ENCODE results near the gene ARHGEF28. TPM values are rescaled to one million over a fixed set of nuclear protein-coding genes. Genes with fewer than 3 reads are reported as not detected.

The ARHGEF28 gene
- total RNA-seq, 2 experiments from 2014 or later, result not detected

DNA sequence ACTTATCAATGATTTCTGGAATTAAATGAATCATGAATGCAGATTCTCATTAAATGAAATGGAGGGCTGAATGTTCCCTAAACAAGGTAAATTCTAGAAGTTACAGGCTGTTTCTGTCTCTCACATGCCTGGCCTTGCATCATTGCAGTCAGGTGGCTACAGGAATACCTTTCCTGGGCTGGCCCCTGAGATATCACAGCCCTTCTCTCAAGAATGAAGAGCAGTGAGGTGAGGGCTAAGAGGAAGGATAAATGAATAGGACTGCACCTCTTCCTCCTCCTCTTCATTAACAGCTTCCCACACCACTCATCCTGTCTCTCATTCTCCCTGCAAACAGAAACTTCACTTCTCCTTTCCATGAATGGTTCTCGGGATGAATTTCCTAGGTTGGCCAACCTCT is 22.5 kb downstream of the ARHGEF28 start:
- ATAC-seq, result no peak
- CTCF ChIA-PET, result no interaction called here

DNA sequence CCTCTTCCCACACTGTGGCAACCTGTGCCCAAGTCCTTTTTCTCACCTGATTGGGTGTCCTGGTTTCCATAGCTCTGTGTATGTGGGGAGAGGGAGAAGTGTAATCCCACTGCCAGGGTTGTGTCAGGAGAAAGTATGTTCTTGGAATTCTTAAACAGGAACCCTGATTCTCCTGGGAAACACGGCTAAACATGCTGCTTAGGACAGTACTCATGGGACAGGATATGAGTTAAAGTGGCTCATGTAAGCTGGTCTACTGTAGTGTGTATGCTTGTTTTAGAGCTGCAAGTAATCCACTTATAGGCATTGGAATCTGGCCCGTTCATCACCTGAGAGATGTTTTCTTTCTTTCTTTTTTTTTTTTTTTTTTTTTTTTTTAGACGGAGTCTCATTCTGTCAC is 23.9 kb downstream of the ARHGEF28 start:
- no peak for ATAC-seq
- CTCF ChIA-PET, result no interaction called here
- H3K27me3 Mint-ChIP-seq, result peaks cover 22% of the 10 kb centered on the region
- H3K4me1 Mint-ChIP-seq, result no peaks in the 10 kb centered on the region
- no peak overlapping the region for H3K4me3 Mint-ChIP-seq
- no peak overlapping the region for H3K27ac Mint-ChIP-seq
- no peak for DNase-seq
- H3K36me3 Mint-ChIP-seq, result no peaks in the 10 kb centered on the region
- H3K9me3 Mint-ChIP-seq (ENCODE audit: low read depth), result no peaks in the 10 kb centered on the region

More for the DNA sequence above, 22.5 kb downstream of the ARHGEF28 start:
- Mint-ChIP-seq H3K4me3 (no peak overlapping the region), H3K4me1 (no peaks in the 10 kb centered on the region), H3K9me3 (ENCODE audit: low read depth) (no peaks in the 10 kb centered on the region), H3K27me3 (peaks cover 26% of the 10 kb centered on the region), H3K36me3 (no peaks in the 10 kb centered on the region), H3K27ac (no peak overlapping the region)
- DNase-seq, result no peak

DNA sequence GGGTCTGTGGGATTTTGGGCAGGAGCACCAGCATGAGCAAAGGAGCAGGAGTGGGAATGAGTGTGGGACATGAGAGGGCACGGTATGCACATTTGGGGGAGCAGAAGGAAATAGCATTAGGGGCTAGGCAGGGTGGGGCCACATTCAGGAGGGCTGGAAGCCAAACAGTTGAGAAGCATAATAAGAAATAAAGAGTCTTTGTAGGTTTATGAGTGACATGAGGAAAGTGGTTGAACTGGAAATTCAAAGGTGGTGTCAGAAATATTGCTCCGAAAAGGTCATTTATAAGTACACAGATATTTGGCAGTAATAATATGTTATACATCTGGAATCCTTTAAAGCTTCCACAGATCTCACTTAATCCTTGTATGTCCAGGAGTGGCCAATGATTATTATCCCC is 26.4 kb downstream of the ARHGEF28 start:
- CTCF ChIA-PET, result no interaction called here
- Mint-ChIP-seq H3K27ac (no peak overlapping the region), H3K36me3 (no peaks in the 10 kb centered on the region), H3K4me3 (no peak overlapping the region), H3K9me3 (ENCODE audit: low read depth) (no peaks in the 10 kb centered on the region), H3K27me3 (peaks cover 8% of the 10 kb centered on the region), H3K4me1 (no peaks in the 10 kb centered on the region)
- ATAC-seq (no peak), DNase-seq (no peak)

DNA sequence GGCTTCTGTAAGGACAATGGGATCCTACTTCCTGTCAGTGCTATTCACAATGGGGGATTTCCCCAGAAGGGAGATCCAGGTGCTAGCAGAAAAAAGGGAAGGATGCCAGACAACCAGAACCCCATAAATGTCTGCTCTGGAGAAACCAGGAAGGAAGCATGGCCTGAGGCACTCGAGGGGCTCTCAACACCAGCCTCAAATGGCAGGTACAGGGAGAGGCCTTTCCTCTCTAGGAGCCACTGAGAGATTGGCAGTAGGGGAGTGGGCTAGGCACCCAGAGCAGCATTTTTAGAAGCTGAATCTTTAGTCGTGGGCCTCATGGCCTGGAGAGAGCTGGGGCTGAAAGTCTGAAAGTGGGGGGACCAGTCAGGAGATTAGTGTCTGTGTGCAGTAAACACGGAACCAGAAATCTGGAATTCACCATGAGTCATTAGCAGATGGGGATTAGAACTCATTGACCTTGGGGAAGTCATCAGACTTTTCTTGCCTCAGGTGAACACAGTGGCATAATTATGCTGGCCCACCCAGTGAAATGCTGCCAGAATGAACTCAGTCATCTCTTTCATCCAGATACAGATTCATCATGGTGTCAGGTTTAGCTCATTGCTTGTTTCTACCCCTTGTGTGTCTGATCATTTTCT is 28.3 kb downstream of the ARHGEF28 start:
- CTCF ChIA-PET, result no interaction called here
- H3K9me3 Mint-ChIP-seq (ENCODE audit: low read depth), result no peaks in the 10 kb centered on the region
- H3K27me3 Mint-ChIP-seq, result no peaks in the 10 kb centered on the region
- H3K4me1 Mint-ChIP-seq, result no peaks in the 10 kb centered on the region
- no peak overlapping the region for H3K4me3 Mint-ChIP-seq
- H3K36me3 Mint-ChIP-seq, result no peaks in the 10 kb centered on the region
- DNase-seq, result no peak
- no peak for ATAC-seq
- H3K27ac Mint-ChIP-seq, result no peak overlapping the region

DNA sequence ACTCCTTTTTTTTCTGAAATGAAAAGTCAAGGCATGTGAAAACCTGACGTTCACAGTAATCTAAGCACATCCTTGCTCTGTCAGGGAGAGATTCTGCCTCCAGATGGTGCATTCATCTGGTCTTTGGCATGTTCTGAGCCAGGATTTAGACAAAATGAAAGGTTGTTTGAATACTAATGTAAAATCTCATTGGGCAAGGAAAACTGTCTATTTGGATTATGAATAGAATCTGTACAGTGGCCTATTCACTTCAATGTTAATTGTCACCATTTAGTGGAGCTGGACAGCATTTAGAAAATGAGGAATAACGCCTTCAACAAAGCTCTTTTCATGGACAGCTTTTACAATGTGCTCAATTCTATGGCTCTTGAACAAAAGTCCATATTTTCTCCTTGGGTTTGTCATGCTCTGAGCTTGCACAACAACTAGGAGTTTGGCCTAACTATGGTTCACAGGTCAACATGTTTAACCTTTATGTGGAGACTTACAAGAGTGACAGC is 28.9 kb downstream of the ARHGEF28 start:
- no peaks in the 10 kb centered on the region for H3K27me3 Mint-ChIP-seq
- no peaks in the 10 kb centered on the region for H3K36me3 Mint-ChIP-seq
- CTCF ChIA-PET, result no interaction called here
- no peak overlapping the region for H3K4me3 Mint-ChIP-seq
- H3K9me3 Mint-ChIP-seq (ENCODE audit: low read depth), result no peaks in the 10 kb centered on the region
- no peaks in the 10 kb centered on the region for H3K4me1 Mint-ChIP-seq
- no peak overlapping the region for H3K27ac Mint-ChIP-seq
- DNase-seq (no peak), ATAC-seq (no peak)

DNA sequence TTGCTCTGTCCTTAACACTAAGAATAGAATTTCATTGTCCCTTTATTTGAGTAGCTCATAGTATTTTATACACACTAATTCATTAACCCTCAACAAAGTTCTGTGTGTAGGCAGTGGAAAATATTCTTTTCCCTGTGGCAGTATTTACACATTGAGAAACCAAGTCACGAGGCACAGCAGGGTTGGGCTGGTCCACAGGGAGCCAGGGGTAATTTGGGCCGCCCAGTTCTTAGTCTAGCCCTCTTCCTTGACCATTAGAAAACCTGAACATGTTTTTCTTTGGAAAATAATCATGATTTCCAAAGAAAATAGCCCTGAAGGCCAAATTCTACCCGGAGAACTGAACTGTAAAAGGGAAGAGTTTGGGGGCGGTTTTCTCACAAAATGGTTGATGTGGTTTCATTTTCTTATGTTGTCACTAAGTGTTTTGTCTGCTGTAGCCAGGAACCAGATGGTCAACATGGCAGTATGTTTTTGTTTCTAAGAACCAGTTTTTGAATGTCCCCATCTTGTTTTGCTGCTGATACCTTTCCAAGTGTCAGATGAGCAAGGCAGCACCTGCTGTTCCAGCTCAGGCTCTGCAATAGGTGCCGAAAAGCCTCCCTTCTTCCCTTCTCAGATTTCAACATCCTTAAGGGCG is 29.6 kb downstream of the ARHGEF28 start:
- ATAC-seq, result no peak
- Mint-ChIP-seq H3K4me1 (no peaks in the 10 kb centered on the region), H3K36me3 (no peaks in the 10 kb centered on the region), H3K4me3 (no peak overlapping the region), H3K27ac (no peak overlapping the region), H3K27me3 (peaks cover 6% of the 10 kb centered on the region), H3K9me3 (ENCODE audit: low read depth) (no peaks in the 10 kb centered on the region)
- no peak for DNase-seq
- CTCF ChIA-PET, result no interaction called here

DNA sequence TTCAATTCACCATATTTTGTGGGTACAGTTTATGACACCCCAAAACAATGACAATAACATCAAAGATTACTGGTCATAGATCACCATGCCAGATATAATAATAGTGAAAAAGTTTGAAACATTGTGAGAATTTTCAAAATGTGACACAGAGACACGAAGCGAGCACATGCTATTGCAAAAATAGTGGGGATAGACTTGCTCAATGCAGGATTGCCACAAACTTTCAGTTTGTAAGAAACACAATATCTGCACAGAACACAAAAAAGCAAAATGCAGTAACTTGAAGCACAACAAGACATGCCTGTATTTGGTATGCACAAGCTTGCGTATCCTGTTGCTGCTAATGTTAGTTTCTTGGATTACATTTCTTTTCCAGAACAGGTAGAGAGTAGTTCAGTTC is 35.8 kb downstream of the ARHGEF28 start:
- Mint-ChIP-seq H3K4me3 (no peak overlapping the region), H3K27me3 (peaks cover 36% of the 10 kb centered on the region), H3K36me3 (no peaks in the 10 kb centered on the region), H3K4me1 (no peaks in the 10 kb centered on the region), H3K27ac (no peak overlapping the region), H3K9me3 (ENCODE audit: low read depth) (no peaks in the 10 kb centered on the region)
- CTCF ChIA-PET, result no interaction called here
- ATAC-seq (no peak), DNase-seq (no peak)

DNA sequence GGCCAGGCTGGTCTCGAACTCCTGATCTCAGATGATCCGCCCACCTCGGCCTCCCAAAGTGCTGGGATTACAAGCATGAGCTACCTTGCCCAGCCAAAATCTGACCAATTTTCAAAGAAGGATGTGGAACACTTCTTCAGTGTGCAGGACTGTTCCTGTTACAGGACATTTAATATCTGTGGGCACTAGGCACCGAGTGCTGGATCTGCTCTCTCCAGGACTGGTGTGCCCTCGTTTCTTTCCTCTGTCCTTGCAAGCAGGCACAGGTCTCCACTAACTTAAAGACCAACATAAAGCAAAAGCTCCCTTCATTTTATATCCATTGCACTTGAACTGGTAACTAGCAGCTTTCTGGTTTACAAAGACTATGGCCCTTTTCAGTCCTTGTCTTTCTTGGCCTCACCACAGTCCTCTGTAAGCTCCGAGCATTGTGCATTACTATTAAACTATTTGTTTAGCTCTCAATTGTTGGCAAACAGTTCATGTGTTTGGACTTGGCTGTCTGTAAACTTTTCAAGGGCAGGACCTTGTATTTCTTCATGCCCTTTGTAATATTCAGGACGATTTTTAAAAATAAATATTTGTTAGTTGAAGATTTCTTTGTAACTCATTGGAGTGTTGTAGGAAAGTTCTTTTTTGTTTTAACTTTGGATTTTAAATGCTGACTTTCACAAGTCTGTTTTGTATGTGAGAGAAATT is 37.3 kb downstream of the ARHGEF28 start:
- peaks cover 49% of the 10 kb centered on the region for H3K27me3 Mint-ChIP-seq
- no peaks in the 10 kb centered on the region for H3K4me1 Mint-ChIP-seq
- no peak for ATAC-seq
- no peaks in the 10 kb centered on the region for H3K9me3 Mint-ChIP-seq (ENCODE audit: low read depth)
- no peaks in the 10 kb centered on the region for H3K36me3 Mint-ChIP-seq
- CTCF ChIA-PET, result interaction anchor here (0.9 kb wide), 1 partner anchor 13 kb away, joined by 5 read pairs; no protein-coding TSS in a partner anchor
- H3K4me3 Mint-ChIP-seq, result no peak overlapping the region
- no peak overlapping the region for H3K27ac Mint-ChIP-seq
- DNase-seq, result no peak

DNA sequence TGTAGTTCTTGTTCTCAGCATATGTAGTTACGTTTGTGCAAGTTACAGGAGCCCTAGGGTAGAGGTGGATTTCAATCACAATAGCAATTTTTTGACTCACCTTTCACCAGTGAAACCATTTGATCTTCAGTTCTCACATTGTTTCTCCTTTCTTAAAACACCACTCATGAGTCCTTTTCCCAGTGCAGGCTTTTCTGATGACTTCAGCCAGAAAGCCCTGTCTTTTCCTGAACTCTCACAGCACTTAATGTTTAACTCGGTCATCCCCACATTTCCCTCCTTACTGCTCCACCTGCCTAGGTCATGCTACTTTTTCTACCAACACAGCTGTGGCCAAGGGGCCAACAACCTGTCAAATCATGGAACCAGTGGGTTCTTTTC is 37.9 kb downstream of the ARHGEF28 start:
- Mint-ChIP-seq H3K27me3 (peaks cover 50% of the 10 kb centered on the region), H3K4me3 (no peak overlapping the region), H3K36me3 (no peaks in the 10 kb centered on the region), H3K27ac (no peak overlapping the region), H3K4me1 (no peaks in the 10 kb centered on the region), H3K9me3 (ENCODE audit: low read depth) (no peaks in the 10 kb centered on the region)
- CTCF ChIA-PET, result no interaction called here
- no peak for DNase-seq
- ATAC-seq, result no peak

DNA sequence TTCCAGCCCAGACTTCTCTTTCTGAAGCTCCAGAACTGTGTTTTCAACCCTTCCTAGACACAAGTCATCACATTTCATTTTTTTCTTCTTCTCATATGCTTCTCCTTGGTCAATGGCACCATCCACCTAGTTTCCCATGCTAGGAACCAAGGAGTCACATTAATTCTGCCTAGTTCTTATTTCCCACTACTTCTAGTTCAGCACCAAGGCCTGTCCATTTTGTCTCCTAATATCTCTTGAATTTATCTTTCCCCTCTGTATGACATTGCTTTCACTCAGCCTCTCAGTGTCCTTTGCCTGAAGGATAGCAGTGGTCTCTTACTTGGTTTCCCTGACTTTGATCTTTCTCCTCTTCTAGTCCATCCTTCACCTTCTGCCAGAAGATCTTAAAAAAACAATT is 38.8 kb downstream of the ARHGEF28 start:
- no peak for ATAC-seq
- no peaks in the 10 kb centered on the region for H3K4me1 Mint-ChIP-seq
- H3K4me3 Mint-ChIP-seq, result no peak overlapping the region
- H3K27me3 Mint-ChIP-seq, result peaks cover 50% of the 10 kb centered on the region
- no peaks in the 10 kb centered on the region for H3K36me3 Mint-ChIP-seq
- DNase-seq, result no peak
- H3K9me3 Mint-ChIP-seq (ENCODE audit: low read depth), result no peaks in the 10 kb centered on the region
- H3K27ac Mint-ChIP-seq, result no peak overlapping the region
- CTCF ChIA-PET, result no interaction called here

DNA sequence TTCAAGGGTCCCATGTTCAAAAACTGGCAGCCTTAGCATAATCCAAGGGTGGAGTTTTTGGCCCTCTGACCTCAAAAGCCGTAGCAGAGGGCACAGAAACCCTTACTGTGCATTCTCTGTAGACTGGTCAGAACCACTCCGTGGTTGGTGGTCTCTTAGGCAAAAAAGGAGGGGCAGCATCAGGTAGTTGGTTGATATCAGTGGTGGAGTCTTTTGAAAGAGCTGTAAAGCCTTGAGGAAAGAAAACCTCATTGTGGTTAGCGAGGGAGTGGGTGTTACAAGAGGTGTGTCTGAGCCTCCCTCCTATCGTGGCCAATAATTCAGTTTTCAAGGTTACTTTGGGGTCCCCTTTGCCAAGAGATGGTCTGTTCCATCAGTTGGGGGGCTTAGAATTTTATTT is 40.9 kb downstream of the ARHGEF28 start:
- Mint-ChIP-seq H3K4me1 (no peaks in the 10 kb centered on the region), H3K27ac (no peak overlapping the region), H3K27me3 (peaks cover 43% of the 10 kb centered on the region), H3K9me3 (ENCODE audit: low read depth) (no peaks in the 10 kb centered on the region), H3K36me3 (no peaks in the 10 kb centered on the region), H3K4me3 (no peak overlapping the region)
- CTCF ChIA-PET, result no interaction called here
- DNase-seq (no peak), ATAC-seq (no peak)

DNA sequence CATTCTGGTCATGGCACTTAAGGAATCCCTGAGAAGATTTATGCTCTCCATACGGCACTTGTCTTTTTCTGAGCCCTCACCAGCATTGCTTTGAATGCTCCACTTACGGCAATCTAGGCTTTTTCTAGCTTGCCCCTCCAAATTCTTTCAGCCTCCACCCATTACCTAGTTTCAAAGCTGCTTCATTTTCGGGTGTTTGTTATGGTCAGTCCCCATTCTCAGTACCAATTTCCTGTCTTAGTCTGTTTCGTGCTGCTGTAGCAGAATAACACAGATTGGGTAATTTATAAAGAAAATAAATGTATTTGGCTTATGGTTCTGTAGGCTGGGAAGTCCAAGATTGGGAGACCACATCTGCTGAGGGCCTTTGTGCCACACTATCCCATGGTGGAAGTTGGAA is 42.0 kb downstream of the ARHGEF28 start:
- H3K9me3 Mint-ChIP-seq (ENCODE audit: low read depth), result no peaks in the 10 kb centered on the region
- CTCF ChIA-PET, result no interaction called here
- H3K4me3 Mint-ChIP-seq, result no peak overlapping the region
- no peaks in the 10 kb centered on the region for H3K36me3 Mint-ChIP-seq
- peaks cover 41% of the 10 kb centered on the region for H3K27me3 Mint-ChIP-seq
- DNase-seq (no peak), ATAC-seq (no peak)
- H3K27ac Mint-ChIP-seq, result no peak overlapping the region
- no peaks in the 10 kb centered on the region for H3K4me1 Mint-ChIP-seq

DNA sequence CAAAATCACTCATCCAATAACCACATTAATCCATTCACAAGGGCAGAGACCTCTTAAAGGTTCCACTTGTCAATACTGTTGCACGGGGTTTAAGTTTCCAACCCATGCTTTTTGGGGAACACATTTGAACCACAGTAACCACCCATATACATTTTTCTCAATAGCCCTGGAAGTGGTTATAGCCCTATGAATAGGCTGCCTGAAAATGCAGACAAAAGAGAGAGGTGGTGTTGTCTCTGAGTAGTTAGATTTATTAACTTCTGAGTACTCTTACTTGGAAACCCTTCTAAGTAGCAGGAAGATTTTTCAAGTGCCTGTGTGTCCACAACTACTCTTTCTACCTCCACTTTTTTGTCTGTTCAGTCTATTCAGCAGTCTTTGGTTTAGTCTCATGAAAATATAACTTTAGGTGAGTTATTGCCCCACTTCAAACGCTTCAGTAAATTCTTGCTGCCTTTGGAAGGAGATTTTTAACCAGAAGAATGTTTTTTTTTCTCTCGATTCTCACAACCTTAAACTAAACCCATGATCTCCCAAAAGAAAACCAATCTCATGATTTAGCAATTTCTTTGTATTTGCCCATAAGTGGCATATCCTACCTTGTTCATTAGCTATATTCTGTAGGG is 42.6 kb downstream of the ARHGEF28 start:
- no peak for DNase-seq
- Mint-ChIP-seq H3K4me3 (no peak overlapping the region), H3K27me3 (peaks cover 41% of the 10 kb centered on the region), H3K36me3 (no peaks in the 10 kb centered on the region), H3K9me3 (ENCODE audit: low read depth) (no peaks in the 10 kb centered on the region), H3K4me1 (no peaks in the 10 kb centered on the region), H3K27ac (no peak overlapping the region)
- CTCF ChIA-PET, result no interaction called here
- no peak for ATAC-seq

DNA sequence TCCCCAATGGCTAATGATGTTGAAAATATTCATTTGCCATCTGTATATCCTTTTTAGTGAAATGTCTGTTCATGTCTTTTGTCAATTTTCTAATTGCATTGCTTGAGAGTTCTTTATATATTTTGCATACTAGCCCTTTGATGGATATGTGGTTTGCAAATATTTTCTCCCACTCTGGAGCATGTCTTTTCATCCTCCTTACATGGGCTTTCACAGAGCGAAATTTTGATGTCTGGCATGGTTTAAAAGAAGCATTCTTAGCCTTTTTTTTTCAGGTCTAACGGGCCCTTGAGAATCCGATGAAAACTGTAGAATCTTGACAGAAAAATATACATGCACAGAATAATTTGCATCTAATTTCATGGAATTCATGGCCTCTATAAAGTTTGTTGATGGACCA is 44.7 kb downstream of the ARHGEF28 start:
- Mint-ChIP-seq H3K27me3 (peaks cover 26% of the 10 kb centered on the region), H3K36me3 (no peaks in the 10 kb centered on the region), H3K4me3 (no peak overlapping the region), H3K27ac (no peak overlapping the region), H3K9me3 (ENCODE audit: low read depth) (no peaks in the 10 kb centered on the region), H3K4me1 (no peaks in the 10 kb centered on the region)
- CTCF ChIA-PET, result no interaction called here
- DNase-seq (no peak), ATAC-seq (no peak)

All from activated CD8-positive, alpha-beta memory T cell treated with anti-CD3 and anti-CD28 coated beads, Interleukin-2, amount 10 ng/mL, durations not matched to agents 7 days and 5 days (primary cell).